SK-MEL-5 (cell line): ENCODE results near the gene NLK. TPM values are rescaled to one million over a fixed set of nuclear protein-coding genes. Genes with fewer than 3 reads are reported as not detected.
"Not testable (repeated sequence)": the region's sequence is repeated elsewhere in the genome, so short reads cannot be mapped to it uniquely, and the experiment has no call there.

Experiments
- DNase-seq: peaks from one replicate; pipeline ENCODE4 v3.0.0-alpha.2; 2016; ENCODE audit warnings: low read depth, low spot score
- in situ Hi-C: cut with HindIII; loops from 2 replicates; pipeline ENCODE4 v1.10.0; 2016; ENCODE audit warnings: low sequenced_read_pairs, high pct_unique_total_duplicates, low pct_unique_long_range_greater_than_20kb
- total RNA-seq: library from RNA; depleted of rRNA; stranded (reverse); fragments of >200 nt; shearing (Covaris generic); gene quantifications from 2 replicates; pipeline ENCODE4 v1.2.3, GENCODE V29; 2014

NLK gene
- total RNA-seq, 1 experiment from 2014 or later = 42.4 TPM

GRCh38 chr17:28159924-28160323 is 117.4 kb downstream of the NLK start:
- in situ Hi-C loops = no loop called here
- DNase-seq = no peak

GRCh38 chr17:28160610-28161009 is 118.1 kb downstream of the NLK start:
- DNase-seq = no peak
- in situ Hi-C loops = no loop called here

GRCh38 chr17:28161311-28161710 is 118.8 kb downstream of the NLK start:
- in situ Hi-C loops = no loop called here
- DNase-seq = no peak

- in situ Hi-C loops = no loop called here
- no peak for DNase-seq
Measured at GRCh38 chr17:28166478-28166877, 124.0 kb downstream of the NLK start.

- DNase-seq = no peak
- in situ Hi-C loops = no loop called here
Measured at GRCh38 chr17:28169621-28170349, 127.3 kb downstream of the NLK start.

- no peak for DNase-seq
- in situ Hi-C loops = no loop called here
Measured at GRCh38 chr17:28170771-28171170, 128.3 kb downstream of the NLK start.

GRCh38 chr17:28173031-28173561 is 130.6 kb downstream of the NLK start:
- no peak for DNase-seq
- in situ Hi-C loops = no loop called here

GRCh38 chr17:28173801-28174200 is 131.3 kb downstream of the NLK start:
- in situ Hi-C loops = no loop called here
- no peak for DNase-seq

- DNase-seq = no peak
- in situ Hi-C loops = no loop called here
Measured at GRCh38 chr17:28174352-28175046, 132.0 kb downstream of the NLK start.

- no peak for DNase-seq
- in situ Hi-C loops = no loop called here
Measured at GRCh38 chr17:28177351-28177750, 134.9 kb downstream of the NLK start.

- in situ Hi-C loops = no loop called here
- no peak for DNase-seq
Measured at GRCh38 chr17:28178800-28179199, 136.3 kb downstream of the NLK start.

- no peak for DNase-seq
- in situ Hi-C loops = no loop called here
Measured at GRCh38 chr17:28180449-28180848, 138.0 kb downstream of the NLK start.

GRCh38 chr17:28181568-28181967 is 139.1 kb downstream of the NLK start:
- DNase-seq = no peak
- in situ Hi-C loops = no loop called here

- in situ Hi-C loops = no loop called here
- DNase-seq = no peak
Measured at GRCh38 chr17:28182559-28182958, 140.1 kb downstream of the NLK start.

- DNase-seq = no peak
- in situ Hi-C loops = no loop called here
Measured at GRCh38 chr17:28185658-28186057, 143.2 kb downstream of the NLK start.

GRCh38 chr17:28186472-28186871 is 144.0 kb downstream of the NLK start:
- DNase-seq, in situ Hi-C loops: not testable (repeated sequence)

- DNase-seq = no peak
- in situ Hi-C loops = no loop called here
Measured at GRCh38 chr17:28187931-28188330, 145.5 kb downstream of the NLK start.

- no peak for DNase-seq
- in situ Hi-C loops = no loop called here
Measured at GRCh38 chr17:28188841-28189263, 146.4 kb downstream of the NLK start.

- in situ Hi-C loops = no loop called here
- DNase-seq = no peak
Measured at GRCh38 chr17:28189667-28190066, 147.2 kb downstream of the NLK start.
